GM21825 (cell line): ENCODE data around the gene BCO1.

Source experiments
- ATAC-seq: cut with Tn5 transposase; IDR thresholded peaks from one replicate; pipeline ENCODE4 v1.9.1; 2021; ENCODE audit warnings: mild to moderate bottlenecking, moderate library complexity; ENCODE audit not compliant: unreplicated experiment

BCO1 gene

GRCh38 chr16:81273223-81273950 is 34.9 kb downstream of the BCO1 start:
- no peak for ATAC-seq

DNA sequence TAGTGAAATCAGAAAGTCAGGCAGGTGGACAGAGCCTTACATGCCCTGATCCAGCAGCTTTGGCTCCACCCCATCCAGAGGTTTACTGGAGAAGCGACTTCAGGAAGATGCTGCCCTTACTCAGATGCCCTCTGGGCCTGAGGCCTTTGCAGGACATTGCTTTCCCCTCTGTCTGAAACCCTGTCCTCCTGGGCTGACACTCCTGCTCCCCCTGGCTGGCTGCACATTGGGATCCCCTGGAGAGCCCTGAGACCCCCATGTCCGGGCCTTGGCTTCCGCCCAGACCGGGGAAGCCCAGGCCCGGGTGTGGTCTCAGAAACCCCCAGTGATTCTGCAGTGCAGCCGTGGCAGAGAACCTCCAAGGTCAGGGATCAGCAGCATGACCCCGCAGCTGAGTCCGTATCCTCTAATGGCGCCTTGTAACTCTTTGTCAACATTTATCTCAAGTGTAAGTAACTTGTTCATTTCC is 36.6 kb downstream of the BCO1 start:
- no peak for ATAC-seq

- ATAC-seq: no peak
Measured at GRCh38 chr16:81275795-81276194, 37.3 kb downstream of the BCO1 start.

GRCh38 chr16:81276323-81276722 is 37.8 kb downstream of the BCO1 start:
- ATAC-seq: no peak

DNA sequence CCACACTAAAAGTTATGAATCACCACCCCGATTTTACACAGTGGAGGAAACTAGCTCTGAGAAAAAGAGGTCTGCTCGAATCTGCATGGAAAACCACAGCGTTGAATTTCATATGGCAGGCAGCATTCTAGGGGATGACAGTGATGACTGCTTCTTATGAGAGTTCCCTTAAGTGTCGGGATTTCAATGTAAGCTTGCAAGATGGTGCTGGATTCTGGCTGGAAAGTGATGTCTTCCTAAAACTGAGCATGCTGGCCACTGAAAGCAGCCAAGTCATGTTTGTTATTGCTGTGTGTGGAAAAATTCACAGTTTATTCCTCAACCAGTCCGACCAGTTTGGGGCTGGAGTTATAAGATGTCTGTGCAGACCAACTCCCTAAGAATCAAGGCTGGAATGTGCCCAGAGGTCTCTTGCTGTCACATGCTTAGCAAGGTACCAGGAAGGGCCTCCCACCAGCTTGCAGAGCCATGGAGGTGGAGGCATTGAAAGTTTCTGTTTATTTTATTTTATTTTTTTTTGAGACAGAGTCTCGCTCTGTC is 39.1 kb downstream of the BCO1 start:
- ATAC-seq: no peak

GRCh38 chr16:81278526-81278925 is 40.0 kb downstream of the BCO1 start:
- ATAC-seq: no peak

DNA sequence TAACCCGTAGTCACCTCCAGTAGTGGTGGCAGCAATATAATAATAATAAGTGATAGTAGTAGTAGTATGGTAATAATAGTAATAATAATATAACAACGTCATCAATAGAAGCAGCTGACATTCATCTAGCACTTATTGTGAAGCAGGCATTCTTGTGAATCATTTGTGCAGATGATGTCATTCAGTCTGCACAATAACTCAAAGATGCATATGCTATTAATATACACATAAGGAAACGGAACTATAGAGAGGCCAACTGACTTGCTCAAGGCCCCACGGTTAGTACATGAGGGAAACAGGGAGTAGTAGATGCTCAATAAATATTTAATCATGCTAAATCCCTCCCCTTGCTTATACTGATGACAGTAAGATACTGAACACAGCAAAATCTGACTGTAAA is 40.9 kb downstream of the BCO1 start:
- no peak for ATAC-seq

- no peak for ATAC-seq
Measured at GRCh38 chr16:81280393-81280792, 41.9 kb downstream of the BCO1 start.

GRCh38 chr16:81283044-81283443 is 44.6 kb downstream of the BCO1 start:
- no peak for ATAC-seq

DNA sequence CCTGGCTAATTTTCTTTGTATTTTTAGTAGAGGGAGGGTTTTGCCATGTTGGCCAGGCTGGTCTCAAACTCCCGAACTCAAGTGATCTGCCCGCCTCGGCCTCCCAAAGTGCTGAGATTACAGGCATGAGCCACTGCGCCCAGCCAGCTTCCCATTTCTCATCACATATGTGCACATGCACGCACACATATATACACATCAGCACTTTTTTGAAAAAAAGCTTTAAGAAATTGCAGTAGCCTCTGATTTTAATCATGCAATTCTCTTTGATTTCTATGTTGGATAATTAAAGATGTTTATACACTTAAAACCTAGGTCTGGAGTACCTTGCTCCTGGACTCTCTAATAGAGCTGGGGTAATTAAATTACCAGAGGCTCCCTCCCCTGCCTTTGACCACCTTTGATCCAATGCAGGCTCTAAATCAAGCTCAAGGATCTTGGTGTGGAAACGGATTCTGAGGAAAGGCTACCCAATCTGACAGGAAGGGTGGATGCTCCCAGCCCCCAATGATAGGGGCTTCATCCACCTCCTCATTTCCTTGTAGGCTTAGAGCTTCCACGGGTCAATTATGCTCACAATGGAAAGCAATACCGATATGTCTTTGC is 46.6 kb downstream of the BCO1 start:
- ATAC-seq: no peak

- no peak for ATAC-seq
Measured at GRCh38 chr16:81286190-81286589, 47.7 kb downstream of the BCO1 start.

DNA sequence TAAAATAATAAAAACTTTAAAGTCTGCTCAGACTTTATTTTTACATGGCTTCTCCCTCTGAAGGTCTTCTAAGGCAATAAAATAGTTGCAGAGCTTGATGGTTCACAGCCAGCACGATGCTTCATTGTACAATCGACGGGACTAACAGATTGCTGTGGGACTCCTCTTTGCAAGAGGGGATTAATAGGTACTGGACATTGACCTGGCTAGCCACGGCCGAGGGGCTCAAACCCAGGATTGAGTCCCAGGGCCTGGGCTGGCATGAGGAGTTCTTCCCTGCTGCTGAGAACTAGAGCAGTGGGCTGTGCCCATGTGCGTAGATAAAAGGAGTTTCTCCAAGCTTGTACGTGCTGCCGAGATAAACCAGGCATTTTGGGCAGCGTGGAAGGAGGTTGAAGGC is 52.6 kb downstream of the BCO1 start:
- ATAC-seq: no peak

GRCh38 chr16:81292936-81293335 is 54.4 kb downstream of the BCO1 start:
- ATAC-seq: no peak

DNA sequence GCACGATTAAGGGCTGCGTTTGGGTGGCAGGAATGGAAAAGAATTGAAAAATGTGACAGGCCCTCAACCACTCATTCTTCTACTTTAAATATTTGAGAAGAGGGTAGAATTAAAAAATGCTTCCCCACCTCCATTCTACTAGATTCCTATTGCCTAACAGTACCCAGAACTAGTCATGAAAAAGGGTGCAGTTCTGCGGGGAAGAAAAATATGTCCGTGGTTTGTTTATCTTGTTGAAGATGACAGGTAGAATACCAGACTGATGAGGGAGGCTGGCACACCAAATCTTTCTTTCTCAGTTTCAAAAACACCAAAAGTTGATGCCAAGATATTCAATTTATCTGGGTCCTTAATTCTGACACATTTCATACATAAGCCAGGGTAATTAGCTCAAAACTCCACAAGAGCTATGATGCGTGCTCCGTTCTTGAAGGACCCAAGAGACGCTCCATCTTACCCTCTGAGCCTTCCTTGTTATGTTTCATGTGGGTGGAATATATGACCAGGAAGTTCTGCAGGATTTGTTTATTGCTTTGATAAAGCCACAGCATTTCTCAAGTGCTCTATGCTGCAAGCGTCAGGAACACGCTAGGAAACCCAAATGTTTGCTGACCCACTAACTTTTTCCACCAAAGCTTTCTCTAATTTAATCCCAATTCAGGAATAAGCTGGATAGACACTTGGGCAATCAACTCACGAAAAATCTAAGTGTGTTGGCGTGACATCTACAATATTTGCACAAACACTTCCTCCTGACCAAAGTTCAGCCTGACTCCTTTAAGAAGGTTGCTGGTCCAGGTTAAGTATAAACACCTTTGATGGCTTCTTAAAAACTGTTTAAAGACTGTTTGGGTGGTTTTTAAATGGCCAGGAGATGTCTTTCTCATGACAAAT is 55.7 kb downstream of the BCO1 start:
- no peak for ATAC-seq

DNA sequence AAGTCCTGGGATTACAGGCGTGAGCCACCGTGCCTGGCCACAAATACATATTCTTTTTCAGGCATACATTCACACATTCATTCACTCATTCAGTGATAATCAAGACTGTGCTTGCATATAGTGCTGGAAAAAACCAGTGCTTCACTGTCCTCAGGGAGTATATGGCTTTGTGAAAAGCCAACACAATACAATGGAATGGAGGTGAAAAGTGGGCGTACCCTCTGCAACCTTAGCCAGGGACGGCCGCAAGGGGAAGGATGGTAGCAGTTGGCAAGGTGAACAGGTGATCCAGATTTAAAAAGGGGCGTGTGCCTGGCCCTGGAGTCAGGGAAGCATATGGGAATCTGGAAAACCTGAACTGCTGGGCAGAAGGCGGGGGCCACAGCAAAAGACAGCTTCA is 58.1 kb downstream of the BCO1 start:
- ATAC-seq: no peak

- no peak for ATAC-seq
Measured at GRCh38 chr16:81307770-81308169, 69.3 kb downstream of the BCO1 start.

GRCh38 chr16:81310045-81310644 is 71.7 kb downstream of the BCO1 start:
- no peak for ATAC-seq

- no peak for ATAC-seq
Measured at GRCh38 chr16:81311762-81312161, 73.3 kb downstream of the BCO1 start.

- ATAC-seq: no peak
Measured at GRCh38 chr16:81313701-81314602, 75.5 kb downstream of the BCO1 start.
